Measurements from ENCODE around the gene IL1RAPL1.

The IL1RAPL1 gene

GRCh38 chrX:29143756-29144155, 556.5 kb downstream of the IL1RAPL1 start:
- ATAC-seq = no peak; the same call in 2 of the 3 replicates
- TF ChIP-seq ZFP3 (CRISPR knock-in tag; IDR thresholded peaks at IDR 0.05) (no peak), BACH2 (CRISPR knock-in tag; IDR thresholded peaks at IDR 0.05; ENCODE audit: borderline replicate concordance) (no peak), OSR1 (CRISPR knock-in tag; IDR thresholded peaks at IDR 0.05) (no peak), GLIS3 (CRISPR knock-in tag; IDR thresholded peaks at IDR 0.05) (no peak), TOX (CRISPR knock-in tag; IDR thresholded peaks at IDR 0.05; ENCODE audit: borderline replicate concordance) (no peak), ISL1 (CRISPR knock-in tag; IDR thresholded peaks at IDR 0.05) (no peak), CSRNP3 (CRISPR knock-in tag; IDR thresholded peaks at IDR 0.05) (no peak), POU6F1 (CRISPR knock-in tag; IDR thresholded peaks at IDR 0.05; ENCODE audit: borderline replicate concordance, low read depth) (no peak), TSHZ2 (CRISPR knock-in tag; IDR thresholded peaks at IDR 0.05) (no peak), ZNF70 (CRISPR knock-in tag; IDR thresholded peaks at IDR 0.05) (no peak), ZC3H10 (CRISPR knock-in tag; IDR thresholded peaks at IDR 0.05) (no peak), ZFP30 (CRISPR knock-in tag; IDR thresholded peaks at IDR 0.05) (no peak), ZNF8 (CRISPR knock-in tag; IDR thresholded peaks at IDR 0.05) (no peak), ESRRG (CRISPR knock-in tag; IDR thresholded peaks at IDR 0.05) (no peak), PPARA (CRISPR knock-in tag; IDR thresholded peaks at IDR 0.05; ENCODE audit: borderline replicate concordance) (no peak), ARNTL (CRISPR knock-in tag; IDR thresholded peaks at IDR 0.05; ENCODE audit: borderline replicate concordance, low read depth) (no peak), CREB5 (CRISPR knock-in tag; IDR thresholded peaks at IDR 0.05; ENCODE audit: low read depth) (no peak)

GRCh38 chrX:29145316-29145715, 558.1 kb downstream of the IL1RAPL1 start:
- no peak; the same call in 2 of the 3 replicates for ATAC-seq
- TF ChIP-seq ESRRG (CRISPR knock-in tag; IDR thresholded peaks at IDR 0.05) = no peak
- TF ChIP-seq TCF4 (CRISPR knock-in tag; IDR thresholded peaks at IDR 0.05; ENCODE audit: borderline replicate concordance) = no peak
- no peak for TF ChIP-seq PPARA (CRISPR knock-in tag; IDR thresholded peaks at IDR 0.05; ENCODE audit: borderline replicate concordance)
- no peak for TF ChIP-seq GLIS3 (CRISPR knock-in tag; IDR thresholded peaks at IDR 0.05)
- no peak for TF ChIP-seq ZFP3 (CRISPR knock-in tag; IDR thresholded peaks at IDR 0.05)
- no peak for TF ChIP-seq SNAI2 (CRISPR knock-in tag; IDR thresholded peaks at IDR 0.05)
- no peak for TF ChIP-seq ZNF70 (CRISPR knock-in tag; IDR thresholded peaks at IDR 0.05)
- TF ChIP-seq POU6F1 (CRISPR knock-in tag; IDR thresholded peaks at IDR 0.05; ENCODE audit: borderline replicate concordance, low read depth) = no peak
- TF ChIP-seq CSRNP3 (CRISPR knock-in tag; IDR thresholded peaks at IDR 0.05) = no peak
- TF ChIP-seq OSR1 (CRISPR knock-in tag; IDR thresholded peaks at IDR 0.05) = no peak
- no peak for TF ChIP-seq BACH2 (CRISPR knock-in tag; IDR thresholded peaks at IDR 0.05; ENCODE audit: borderline replicate concordance)
- no peak for TF ChIP-seq CSDC2 (CRISPR knock-in tag; IDR thresholded peaks at IDR 0.05)
- no peak for TF ChIP-seq ISL1 (CRISPR knock-in tag; IDR thresholded peaks at IDR 0.05)
- TF ChIP-seq ARNTL (CRISPR knock-in tag; IDR thresholded peaks at IDR 0.05; ENCODE audit: borderline replicate concordance, low read depth) = no peak
- no peak for TF ChIP-seq ZFP30 (CRISPR knock-in tag; IDR thresholded peaks at IDR 0.05)
- TF ChIP-seq ZNF565 (CRISPR knock-in tag; conservative IDR thresholded peaks at IDR 0.05; ENCODE audit: low read depth) = no peak
- no peak for TF ChIP-seq ZC3H10 (CRISPR knock-in tag; IDR thresholded peaks at IDR 0.05)
- no peak for TF ChIP-seq RARB (CRISPR knock-in tag; IDR thresholded peaks at IDR 0.05)

Data from SK-N-SH treated with all-trans-retinoic acid at 6 μM for 48 hours (cell line).